IMR-90 (cell line): Measurements from ENCODE around the gene ATXN1. TPM values are rescaled to one million over a fixed set of nuclear protein-coding genes. Genes with fewer than 3 reads are reported as not detected.

ENCODE experiments used
- ATAC-seq: fragments of 200-7000 bp; cut with Tn5 transposase; 2 replicates; pipeline ENCODE4 v1.9.1; 2020; ENCODE audit warnings: low read depth, mild to moderate bottlenecking, moderate library complexity
- BruUV-seq: library from RNA; stranded (reverse); fragments of 400-500 nt; replicated peaks from 2 replicates; lab custom pipeline; 2021; lab: Mats Ljungman, UMichigan
- CTCF ChIA-PET: fragments of 300-600 bp; formaldehyde crosslinking; extraction: SDS; loops from one replicate; lab custom pipeline; 2021; ENCODE audit warnings: antibody characterized with exemption; lab: Yijun Ruan, JAX
- POLR2A ChIA-PET: fragments of 300-600 bp; sonication (Branson Sonifier 250); formaldehyde crosslinking; loops from one replicate; lab custom pipeline; 2022; ENCODE audit warnings: antibody characterized with exemption; ENCODE audit not compliant: unreplicated experiment; lab: Charles Lee
- DNase-seq: peaks from one replicate; pipeline ENCODE4 v3.0.0; 2013
- H2AFZ ChIP-seq: replicated peaks from 2 replicates; pipeline ENCODE3; 2013; ENCODE audit warnings: low read length, mild to moderate bottlenecking; ENCODE audit not compliant: poor library complexity
- H2AK5ac ChIP-seq: 2 replicates; pipeline ENCODE4 v1.6.1; 2013; ENCODE audit warnings: low read depth, low read length, inconsistent platforms
- H2AK9ac ChIP-seq: replicated peaks from 2 replicates; pipeline ENCODE3; 2013; ENCODE audit warnings: mild to moderate bottlenecking, low read depth, low read length, moderate library complexity; ENCODE audit not compliant: poor library complexity
- H2BK120ac ChIP-seq: 2 replicates; pipeline ENCODE4 v1.6.1; 2013; ENCODE audit warnings: low read depth, low read length, inconsistent platforms
- H2BK15ac ChIP-seq: 3 replicates; pipeline ENCODE4 v1.6.1; 2013; ENCODE audit warnings: low read depth, low read length, inconsistent platforms
- H2BK20ac ChIP-seq: 2 replicates; pipeline ENCODE4 v1.6.1; 2013; ENCODE audit warnings: low read depth, mild to moderate bottlenecking, inconsistent platforms, low read length, moderate library complexity
- H2BK5ac ChIP-seq: 2 replicates; pipeline ENCODE4 v1.6.1; 2013; ENCODE audit warnings: mild to moderate bottlenecking, low read depth, low read length, inconsistent platforms; ENCODE audit not compliant: poor library complexity, severe bottlenecking
- H3K14ac ChIP-seq: replicated peaks from 2 replicates; pipeline ENCODE4 v1.6.1; 2013; ENCODE audit warnings: low read depth, low read length, inconsistent platforms
- H3K18ac ChIP-seq: 2 replicates; pipeline ENCODE4 v1.6.1; 2013; ENCODE audit warnings: low read depth, low read length, control low read depth
- H3K23ac ChIP-seq: 2 replicates; pipeline ENCODE4 v1.6.1; 2013; ENCODE audit warnings: low read depth, low read length, inconsistent platforms
- H3K27ac ChIP-seq: 2 replicates; pipeline ENCODE4 v1.5.1; 2013; ENCODE audit warnings: mild to moderate bottlenecking, control low read depth, low read length; ENCODE audit not compliant: insufficient read depth
- H3K27me3 ChIP-seq: 2 replicates; pipeline ENCODE4 v1.6.1; 2013; ENCODE audit warnings: low read length; ENCODE audit not compliant: control insufficient read depth, insufficient read depth
- H3K36me3 ChIP-seq: 2 replicates; pipeline ENCODE4 v1.6.1; 2013; ENCODE audit warnings: low read length, mixed read lengths; ENCODE audit not compliant: control insufficient read depth, insufficient read depth
- H3K4ac ChIP-seq: 2 replicates; pipeline ENCODE4 v1.6.1; 2013; ENCODE audit warnings: low read depth, low read length, inconsistent platforms
- H3K4me1 ChIP-seq: 2 replicates; pipeline ENCODE4 v1.6.1; 2013; ENCODE audit warnings: low read length, mixed read lengths; ENCODE audit not compliant: control insufficient read depth, insufficient read depth
- H3K4me2 ChIP-seq: 2 replicates; pipeline ENCODE4 v1.6.1; 2013; ENCODE audit warnings: low read depth, mild to moderate bottlenecking, control low read depth, low read length, moderate library complexity
- H3K4me3 ChIP-seq: 2 replicates; pipeline ENCODE4 v1.5.1; 2013; ENCODE audit warnings: low read depth, mild to moderate bottlenecking, control low read depth, low read length, moderate library complexity; ENCODE audit not compliant: insufficient read depth
- H3K56ac ChIP-seq: 2 replicates; pipeline ENCODE4 v1.6.1; 2013; ENCODE audit warnings: low read length, inconsistent platforms; ENCODE audit not compliant: insufficient read depth; ENCODE audit errors: extremely low read depth
- H3K79me1 ChIP-seq, 2 experiments: 2 replicates each; pipeline ENCODE4 v1.6.1; 2013; ENCODE audit warnings: low read length in 2 of 2, inconsistent platforms in 1 of 2, low read depth in 1 of 2
- H3K9ac ChIP-seq: 2 replicates; pipeline ENCODE4 v1.6.1; 2013; ENCODE audit warnings: low read depth, low read length, control low read depth
- H3K9me1 ChIP-seq: 2 replicates; pipeline ENCODE4 v1.6.1; 2013; ENCODE audit warnings: low read length, inconsistent platforms; ENCODE audit not compliant: insufficient read depth
- H3K9me3 ChIP-seq: 2 replicates; pipeline ENCODE4 v1.6.1; 2013; ENCODE audit warnings: low read length; ENCODE audit not compliant: control insufficient read depth, insufficient read depth
- H4K20me1 ChIP-seq: 2 replicates; pipeline ENCODE4 v1.6.1; 2013; ENCODE audit warnings: low read length, inconsistent platforms; ENCODE audit not compliant: insufficient read depth
- H4K5ac ChIP-seq: 2 replicates; pipeline ENCODE4 v1.6.1; 2013; ENCODE audit warnings: mild to moderate bottlenecking, low read depth, low read length, control low read depth
- H4K8ac ChIP-seq, 2 experiments: 2 replicates each; pipeline ENCODE4 v1.6.1; 2013; ENCODE audit warnings: low read depth in 2 of 2, low read length in 2 of 2, control low read depth in 1 of 2, inconsistent platforms in 1 of 2
- H4K91ac ChIP-seq: 2 replicates; pipeline ENCODE4 v1.6.1; 2013; ENCODE audit warnings: low read depth, low read length, inconsistent platforms; ENCODE audit not compliant: insufficient read depth
- BHLHE40 ChIP-seq: fragments of 150-350 bp; IDR thresholded peaks from 2 replicates; pipeline ENCODE4 v1.6.1; 2016; ENCODE audit warnings: mild to moderate bottlenecking, low read depth, low read length
- CEBPB ChIP-seq: IDR thresholded peaks from 2 replicates; pipeline ENCODE4 v1.6.1; 2012; ENCODE audit warnings: low read depth, low read length, improper control_type of control experiment
- CHD1 ChIP-seq: IDR thresholded peaks from 2 replicates; pipeline ENCODE4 v1.6.1; 2012; ENCODE audit warnings: low read depth, low read length, improper control_type of control experiment
- FOS ChIP-seq: fragments of 150-350 bp; IDR thresholded peaks from 2 replicates; pipeline ENCODE4 v1.6.1; 2016; ENCODE audit warnings: low read depth, low read length
- MAFK ChIP-seq: IDR thresholded peaks from 2 replicates; pipeline ENCODE4 v1.6.1; 2012; ENCODE audit warnings: low read depth, low read length, improper control_type of control experiment
- MAZ ChIP-seq: IDR thresholded peaks from 2 replicates; pipeline ENCODE4 v1.6.1; 2012; ENCODE audit warnings: low read depth, mild to moderate bottlenecking, low read length, improper control_type of control experiment, moderate library complexity, borderline replicate concordance
- MXI1 ChIP-seq: IDR thresholded peaks from 2 replicates; pipeline ENCODE4 v1.6.1; 2012; ENCODE audit warnings: low read depth, mild to moderate bottlenecking, low read length, moderate library complexity, borderline replicate concordance
- NFE2L2 ChIP-seq: fragments of 150-350 bp; IDR thresholded peaks from 2 replicates; pipeline ENCODE4 v1.6.1; 2016; ENCODE audit warnings: low read depth, mild to moderate bottlenecking, low read length
- POLR2A ChIP-seq: IDR thresholded peaks from 2 replicates; pipeline ENCODE4 v1.6.1; 2012; ENCODE audit warnings: mild to moderate bottlenecking, low read depth, low read length
- RAD21 ChIP-seq: IDR thresholded peaks from 2 replicates; pipeline ENCODE4 v1.6.1; 2012; ENCODE audit warnings: low read length, improper control_type of control experiment
- RCOR1 ChIP-seq: IDR thresholded peaks from 2 replicates; pipeline ENCODE4 v1.6.1; 2012; ENCODE audit warnings: mild to moderate bottlenecking, low read length, improper control_type of control experiment; ENCODE audit not compliant: insufficient replicate concordance
- RFX5 ChIP-seq: IDR thresholded peaks from 2 replicates; pipeline ENCODE4 v1.8.0; 2012; ENCODE audit warnings: low read depth, mild to moderate bottlenecking, low read length, moderate library complexity
- WGBS, 2 experiments: methylation state at CpG; one replicate each; pipeline versions ENCODE4 v1.1.5 to v1.1.7; 2013; ENCODE audit warnings: missing lambda C conversion rate in 2 of 2; ENCODE audit not compliant: insufficient read length in 1 of 2; ENCODE audit errors: extremely low coverage in 2 of 2; 5-methylcytosine and 5-hydroxymethylcytosine counted together
- dilution Hi-C: fragments of 300-500 bp; cut with HindIII; formaldehyde crosslinking; loops from one replicate; pipeline ENCODE4 v1.14.3; 2018; ENCODE audit warnings: low sequenced_read_pairs; ENCODE audit not compliant: unreplicated experiment
- in situ Hi-C: fragments of 300-500 bp; cut with MboI; formaldehyde crosslinking; loops from 3 replicates; pipeline ENCODE4 v1.14.3; 2019; ENCODE audit warnings: low sequenced_read_pairs, inconsistent platforms, mixed read lengths
- intact Hi-C: fragments of 100-400 bp; cut with micrococcal nuclease; formaldehyde crosslinking; loops from 2 replicates; pipeline ENCODE4 v1.10.0; 2022
- polyA plus RNA-seq, 3 experiments: library from polyadenylated mRNA; depleted of rRNA; stranded (reverse); fragments of >200 nt; gene quantifications; 2 replicates each; pipeline ENCODE4 v1.2.3, GENCODE V29; 2012; ENCODE audit warnings: low replicate concordance in 1 of 3
- total RNA-seq: library from RNA; depleted of rRNA; stranded (reverse); fragments of >200 nt; gene quantifications from 2 replicates; pipeline ENCODE4 v1.2.3, GENCODE V29; 2012
- TF ChIP-seq, protein P1 (sequence below): conservative IDR thresholded peaks from 2 replicates; pipeline ENCODE4 v1.5.1; 2012; ENCODE audit warnings: mild to moderate bottlenecking, low read depth, low read length, improper control_type of control experiment
- TF ChIP-seq, protein P2 (sequence below): fragments of 150-350 bp; IDR thresholded peaks from 2 replicates; pipeline ENCODE4 v1.6.1; 2016; ENCODE audit warnings: low read depth, mild to moderate bottlenecking, low read length, moderate library complexity, borderline replicate concordance
- TF ChIP-seq, protein P3 (sequence below): fragments of 150-350 bp; IDR thresholded peaks from 2 replicates; pipeline ENCODE4 v1.6.1; 2017; ENCODE audit warnings: mild to moderate bottlenecking, antibody characterized with exemption, low read length, low read depth

Gene ATXN1
- total and polyA plus RNA-seq, 2 of the 4 experiments (the other 2 are of a cell fraction) = 7.3 to 11.1 TPM

DNA sequence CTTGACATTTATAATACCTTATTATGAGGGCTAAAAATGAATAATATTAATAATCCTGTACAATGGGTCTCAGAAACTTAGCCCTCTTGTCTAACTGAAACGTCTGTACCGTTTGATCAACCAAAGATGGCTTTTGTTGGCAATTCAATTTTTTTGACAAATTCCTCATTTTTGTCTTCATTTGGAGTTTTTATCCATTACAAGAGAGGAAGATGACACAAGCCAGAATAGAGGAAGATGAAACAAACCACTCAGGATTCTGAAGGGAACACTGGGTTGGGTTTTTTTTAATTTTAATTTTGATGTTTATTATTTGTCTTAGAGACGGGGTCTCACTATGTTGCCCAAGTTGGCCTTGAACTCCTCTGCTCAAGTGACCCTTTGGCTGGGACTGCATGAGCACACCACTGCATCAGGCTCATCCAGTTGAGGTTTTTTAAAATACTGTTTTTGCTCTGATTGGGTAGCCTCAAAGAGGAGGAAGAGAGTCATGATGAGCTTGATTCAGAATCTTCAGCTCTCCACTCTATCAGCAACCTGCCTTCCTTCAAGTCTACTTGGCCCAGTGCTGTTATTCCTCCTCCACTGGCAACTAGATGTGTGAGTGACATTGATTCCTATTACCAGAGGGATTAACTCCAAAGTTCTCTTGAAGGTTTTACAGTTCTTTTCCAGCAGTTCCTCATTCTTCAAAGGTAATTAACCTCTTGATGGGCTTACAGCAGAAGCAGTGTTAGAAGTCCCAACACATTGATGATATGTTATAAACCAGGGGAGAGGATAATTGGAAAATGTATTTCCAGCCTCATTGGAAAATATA, 71.3 kb downstream of the ATXN1 start:
- Histone ChIP-seq H2BK15ac (no peak overlapping the region), H2BK5ac (no peak overlapping the region), H3K56ac (no peak overlapping the region), H3K9me1 (peaks cover 2% of the 10 kb centered on the region; the same call in 1 of the 2 replicates), H3K14ac (no peak overlapping the region), H3K23ac (no peak overlapping the region), H3K18ac (no peak overlapping the region), H2AK9ac (no peak overlapping the region), H3K27me3 (no peaks in the 10 kb centered on the region), H2AFZ (no peak overlapping the region), H3K9ac (no peak overlapping the region), H2AK5ac (0 out of 2 replicates have a peak overlapping the region, but pooled peaks have one; percentile 49), H2BK20ac (no peak overlapping the region), H4K20me1 (peaks cover 3% of the 10 kb centered on the region; the same call in 1 of the 2 replicates), H3K4me3 (no peak overlapping the region), H4K91ac (no peak overlapping the region), H3K4me1 (peaks cover 14% of the 10 kb centered on the region), H3K79me1 (peaks cover 22 to 52% of the 10 kb centered on the region in 2 experiments), H3K4ac (no peak overlapping the region), H3K36me3 (0 out of 2 replicates have a peak, but pooled peaks cover 2% of the 10 kb centered on the region), H4K5ac (no peak overlapping the region), H2BK120ac (no peak overlapping the region), H3K4me2 (no peak overlapping the region), H3K27ac (no peak overlapping the region), H3K9me3 (no peaks in the 10 kb centered on the region), H4K8ac (no peak overlapping the region)
- dilution Hi-C loops = no loop called here
- ATAC-seq (no peak), DNase-seq (no peak)
- BruUV-seq = no TSS peak
- CTCF ChIA-PET = interaction anchor here (2.0 kb wide), 1 partner anchor 9 kb away, joined by 7 read pairs; no protein-coding TSS in a partner anchor
- in situ Hi-C loops = no loop called here
- POLR2A ChIA-PET = no interaction called here
- WGBS, 2 experiments = no CpG with 5 or more reads among the region's 3 CpGs
- intact Hi-C loops = no loop called here
- TF ChIP-seq, protein P1, sequence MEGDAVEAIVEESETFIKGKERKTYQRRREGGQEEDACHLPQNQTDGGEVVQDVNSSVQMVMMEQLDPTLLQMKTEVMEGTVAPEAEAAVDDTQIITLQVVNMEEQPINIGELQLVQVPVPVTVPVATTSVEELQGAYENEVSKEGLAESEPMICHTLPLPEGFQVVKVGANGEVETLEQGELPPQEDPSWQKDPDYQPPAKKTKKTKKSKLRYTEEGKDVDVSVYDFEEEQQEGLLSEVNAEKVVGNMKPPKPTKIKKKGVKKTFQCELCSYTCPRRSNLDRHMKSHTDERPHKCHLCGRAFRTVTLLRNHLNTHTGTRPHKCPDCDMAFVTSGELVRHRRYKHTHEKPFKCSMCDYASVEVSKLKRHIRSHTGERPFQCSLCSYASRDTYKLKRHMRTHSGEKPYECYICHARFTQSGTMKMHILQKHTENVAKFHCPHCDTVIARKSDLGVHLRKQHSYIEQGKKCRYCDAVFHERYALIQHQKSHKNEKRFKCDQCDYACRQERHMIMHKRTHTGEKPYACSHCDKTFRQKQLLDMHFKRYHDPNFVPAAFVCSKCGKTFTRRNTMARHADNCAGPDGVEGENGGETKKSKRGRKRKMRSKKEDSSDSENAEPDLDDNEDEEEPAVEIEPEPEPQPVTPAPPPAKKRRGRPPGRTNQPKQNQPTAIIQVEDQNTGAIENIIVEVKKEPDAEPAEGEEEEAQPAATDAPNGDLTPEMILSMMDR = no peak
- TF ChIP-seq BHLHE40 = no peak
- TF ChIP-seq, protein P2, sequence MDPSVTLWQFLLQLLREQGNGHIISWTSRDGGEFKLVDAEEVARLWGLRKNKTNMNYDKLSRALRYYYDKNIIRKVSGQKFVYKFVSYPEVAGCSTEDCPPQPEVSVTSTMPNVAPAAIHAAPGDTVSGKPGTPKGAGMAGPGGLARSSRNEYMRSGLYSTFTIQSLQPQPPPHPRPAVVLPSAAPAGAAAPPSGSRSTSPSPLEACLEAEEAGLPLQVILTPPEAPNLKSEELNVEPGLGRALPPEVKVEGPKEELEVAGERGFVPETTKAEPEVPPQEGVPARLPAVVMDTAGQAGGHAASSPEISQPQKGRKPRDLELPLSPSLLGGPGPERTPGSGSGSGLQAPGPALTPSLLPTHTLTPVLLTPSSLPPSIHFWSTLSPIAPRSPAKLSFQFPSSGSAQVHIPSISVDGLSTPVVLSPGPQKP = no peak
- TF ChIP-seq, protein P3, sequence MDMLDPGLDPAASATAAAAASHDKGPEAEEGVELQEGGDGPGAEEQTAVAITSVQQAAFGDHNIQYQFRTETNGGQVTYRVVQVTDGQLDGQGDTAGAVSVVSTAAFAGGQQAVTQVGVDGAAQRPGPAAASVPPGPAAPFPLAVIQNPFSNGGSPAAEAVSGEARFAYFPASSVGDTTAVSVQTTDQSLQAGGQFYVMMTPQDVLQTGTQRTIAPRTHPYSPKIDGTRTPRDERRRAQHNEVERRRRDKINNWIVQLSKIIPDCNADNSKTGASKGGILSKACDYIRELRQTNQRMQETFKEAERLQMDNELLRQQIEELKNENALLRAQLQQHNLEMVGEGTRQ = no peak
- no peak for TF ChIP-seq RCOR1
- TF ChIP-seq MXI1 = no peak
- TF ChIP-seq FOS = no peak
- no peak for TF ChIP-seq NFE2L2
- no peak for TF ChIP-seq CEBPB
- TF ChIP-seq RAD21 = no peak
- no peak for TF ChIP-seq POLR2A
- no peak for TF ChIP-seq CHD1
- no peak for TF ChIP-seq RFX5
- no peak for TF ChIP-seq MAZ
- TF ChIP-seq MAFK = no peak
